ENCODE results near the gene DCDC2C.
"Not testable (repeated sequence)": the region's sequence is repeated elsewhere in the genome, so short reads cannot be mapped to it uniquely, and the experiment has no call there.

Gene DCDC2C, protein sequence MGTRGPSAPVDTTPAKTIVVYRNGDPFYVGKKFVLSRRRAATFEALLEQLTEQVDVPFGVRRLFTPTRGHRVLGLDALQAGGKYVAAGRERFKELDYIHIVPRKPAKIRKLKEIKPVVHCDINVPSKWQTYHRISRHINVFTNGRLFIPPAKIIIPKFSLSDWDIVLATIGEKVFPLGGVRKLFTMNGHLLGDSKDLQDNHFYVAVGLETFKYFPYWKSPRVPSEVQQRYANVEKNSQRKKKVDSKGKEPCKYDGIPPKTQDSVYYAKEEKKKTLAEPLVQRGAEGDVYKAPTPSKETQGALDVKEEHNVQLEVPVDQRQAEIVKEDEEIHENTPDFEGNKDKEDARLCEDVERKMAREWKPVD

DNA sequence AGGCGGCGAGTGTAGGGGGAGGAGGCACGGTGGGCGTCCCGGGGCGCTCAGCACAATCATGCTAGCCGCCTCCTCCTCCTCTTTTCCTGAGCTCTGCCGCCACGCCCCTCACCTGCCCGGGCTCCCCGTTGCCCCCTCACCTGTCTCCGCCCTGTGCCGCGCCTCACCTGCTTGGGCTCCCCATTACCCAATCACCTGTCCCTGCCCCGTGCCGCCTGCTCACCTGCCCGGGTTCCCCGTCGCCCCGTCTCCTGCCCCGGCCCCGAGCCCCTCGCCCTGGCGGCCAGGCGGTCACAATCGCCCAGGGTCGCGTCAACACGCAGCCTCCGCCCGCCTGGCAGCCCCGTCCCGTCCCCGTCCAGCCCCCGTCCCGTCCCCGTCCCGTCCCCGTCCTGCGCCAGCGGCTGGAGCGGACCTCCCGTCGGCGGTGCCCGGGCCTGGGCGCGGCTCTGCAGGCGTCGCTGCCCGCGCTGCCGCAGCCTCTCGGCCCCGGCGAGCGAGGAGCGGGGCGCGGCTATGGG is at the start of gene DCDC2C:
TSS of gene DCDC2C (plus strand) at position 340 of the 521 bp plus-strand sequence. CDS start at position 517, 177 bp downstream.
- no peak for DNase-seq

DNA sequence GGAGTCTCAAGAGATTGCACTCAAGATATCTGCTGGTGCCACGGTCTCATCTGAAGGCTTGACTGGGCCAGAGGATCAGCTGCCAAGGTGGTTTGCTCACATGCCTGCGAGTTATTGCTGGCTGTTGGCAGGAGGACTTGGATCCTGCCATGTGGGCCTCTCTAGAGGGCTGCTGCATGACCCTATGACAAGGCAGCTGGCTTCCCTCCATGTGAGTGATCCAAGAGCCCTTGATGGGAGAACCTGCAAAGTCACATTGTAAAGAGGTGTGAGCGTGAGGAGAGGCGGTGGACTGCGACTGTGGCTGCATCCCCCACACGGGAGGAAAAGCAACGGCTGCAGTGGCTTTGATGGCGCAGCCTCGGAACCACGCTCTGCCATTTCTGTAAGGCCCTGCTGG is 49.4 kb upstream of the DCDC2C start:
- no peak for DNase-seq

DNA sequence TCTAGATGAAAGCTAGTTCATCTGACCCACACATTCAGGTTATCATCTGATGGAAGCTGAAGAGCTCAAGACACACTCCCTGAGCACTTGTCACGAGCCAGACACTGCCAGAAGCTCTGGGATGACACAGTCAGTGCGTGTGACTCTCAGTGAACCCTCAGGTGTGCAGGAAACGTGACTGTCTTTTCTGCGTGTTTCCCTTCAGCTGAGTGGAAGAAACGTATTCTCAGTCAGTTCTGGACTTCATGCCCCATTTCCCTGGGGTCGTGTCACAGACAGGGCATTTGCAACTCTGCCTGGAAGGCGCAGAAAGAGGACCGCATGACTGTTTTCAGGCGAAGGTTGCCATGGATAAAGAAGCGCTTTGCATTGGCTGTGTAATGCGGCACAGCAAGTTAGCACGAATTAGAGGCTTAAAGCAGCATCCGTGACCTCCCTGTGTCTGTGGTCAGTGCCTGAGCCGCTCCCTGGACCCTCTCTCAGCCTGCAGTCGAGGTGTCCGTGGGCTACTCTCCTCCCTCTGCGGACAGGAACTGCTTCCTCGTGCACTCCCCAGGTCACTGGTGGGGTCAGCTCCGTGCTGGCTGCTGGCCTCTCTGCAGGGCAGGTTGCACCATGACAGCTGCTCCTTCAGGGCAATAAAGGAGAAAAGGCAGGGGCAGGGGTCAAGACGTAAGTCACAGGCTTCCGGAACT is 48.7 kb upstream of the DCDC2C start:
- no peak for DNase-seq

DNA sequence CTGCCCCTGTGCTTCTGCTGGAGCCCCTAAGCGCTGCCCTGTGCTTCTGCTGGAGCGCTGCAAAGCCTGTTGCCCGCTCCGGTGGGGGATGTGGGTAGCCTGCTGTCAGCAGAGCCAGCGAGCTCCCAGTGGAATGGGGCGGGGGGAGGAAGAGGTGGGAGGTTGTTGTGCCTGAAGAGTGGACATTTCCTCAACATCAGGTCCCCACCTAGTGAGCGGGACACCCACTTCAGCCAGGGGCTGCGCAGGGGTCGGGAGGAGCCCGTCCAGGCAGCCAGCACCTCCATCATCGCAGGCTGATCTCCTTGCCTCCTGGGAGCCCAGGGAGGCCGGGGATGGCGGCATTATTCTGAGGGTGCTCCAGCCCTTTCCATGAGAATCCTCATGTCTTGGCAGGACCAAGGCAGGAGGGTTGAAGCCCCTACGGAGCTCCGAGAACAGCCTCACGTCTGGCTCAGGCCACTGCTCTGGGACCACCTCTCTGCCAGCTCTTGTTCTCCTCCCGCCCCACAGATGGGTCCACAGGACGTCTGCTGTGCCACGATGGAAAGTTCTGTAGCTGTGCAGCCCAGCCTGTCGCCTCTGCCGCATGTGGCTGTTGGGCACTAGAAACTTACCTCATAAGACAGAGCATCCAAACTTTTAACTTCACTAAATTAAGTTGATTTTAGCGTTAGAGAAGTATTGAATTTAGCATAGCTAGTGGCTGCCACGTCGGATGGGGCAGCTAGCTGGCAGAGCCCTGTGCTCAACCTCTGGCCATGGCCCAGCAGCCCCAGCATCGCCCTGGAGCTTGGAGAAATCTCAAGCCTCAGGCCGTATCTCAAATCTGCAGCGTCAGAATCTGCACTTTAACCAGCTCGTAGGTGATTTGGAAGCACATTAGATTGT is 47.3 kb upstream of the DCDC2C start:
- no peak for DNase-seq

DNA sequence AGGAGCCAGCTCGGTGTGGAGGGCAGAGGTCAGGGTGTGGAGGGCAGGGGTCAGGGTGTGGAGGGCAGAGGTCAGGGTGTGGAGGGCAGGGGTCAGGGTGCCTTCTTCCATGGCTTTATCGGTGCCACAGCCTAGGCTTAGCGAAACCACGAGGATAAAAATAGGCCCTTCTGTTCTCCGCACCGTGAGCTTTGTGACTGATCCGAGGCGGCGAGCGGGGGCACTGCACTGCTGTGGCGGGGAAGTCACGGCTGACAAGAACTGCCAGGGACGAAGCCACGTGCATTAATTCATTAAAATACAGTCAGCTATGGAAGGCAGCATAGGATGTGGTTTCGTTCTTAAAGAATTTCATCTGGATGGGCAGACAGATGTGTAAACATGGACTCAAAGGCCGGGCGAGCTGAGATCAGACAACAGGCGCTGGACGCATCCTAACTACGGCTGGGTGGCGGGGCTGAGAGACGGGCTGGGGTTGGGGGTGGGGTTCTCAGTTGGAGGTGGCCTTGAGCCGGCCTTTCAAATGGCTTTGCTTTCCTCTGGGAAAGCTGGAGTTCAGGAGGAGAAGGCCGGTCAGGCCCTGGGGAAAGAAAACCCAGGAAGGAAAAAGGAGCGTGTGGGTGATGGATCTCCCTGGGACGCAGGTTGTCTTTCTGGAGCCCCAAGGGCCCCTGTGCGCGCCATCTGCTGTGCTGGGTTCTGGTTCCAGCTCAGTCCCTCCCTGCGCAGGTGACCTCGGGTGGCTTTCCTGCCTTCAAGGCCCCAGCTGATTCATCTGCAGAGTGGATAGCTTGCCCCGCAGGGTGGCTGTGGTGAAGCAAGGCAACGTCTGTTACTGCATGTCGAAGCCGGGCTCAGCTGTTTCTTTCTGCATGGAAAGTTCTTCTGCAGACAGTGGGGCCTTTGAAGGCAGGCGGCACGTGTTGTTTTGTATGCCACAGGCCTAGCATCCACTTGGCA is 46.3 kb upstream of the DCDC2C start:
- DNase-seq = no peak

DNA sequence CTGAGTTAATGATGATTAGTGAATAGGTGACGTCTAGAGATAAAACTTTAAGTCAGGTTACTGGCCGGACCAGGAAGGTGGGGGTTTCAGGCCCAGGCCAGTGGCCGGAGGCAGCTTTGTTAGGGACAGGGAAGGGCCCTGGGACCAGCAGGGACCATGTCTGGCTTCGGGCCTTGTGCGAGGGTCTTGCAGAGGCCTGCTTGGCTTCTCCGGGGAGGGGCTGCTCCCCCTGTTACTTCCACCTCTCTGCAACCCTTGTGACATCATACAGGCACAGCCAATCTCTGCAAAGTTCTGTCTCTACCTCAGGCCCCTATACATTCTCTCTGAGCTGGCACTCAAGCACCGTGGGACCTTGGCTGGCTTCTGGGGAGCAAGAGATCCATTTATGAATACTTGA is 45.5 kb upstream of the DCDC2C start, which contains the start of gene ALLC:
TSS of gene ALLC (plus strand) at position 320 of the 400 bp plus-strand sequence. CDS start 12,958 bp downstream, outside the sequence.
- no peak for DNase-seq

DNA sequence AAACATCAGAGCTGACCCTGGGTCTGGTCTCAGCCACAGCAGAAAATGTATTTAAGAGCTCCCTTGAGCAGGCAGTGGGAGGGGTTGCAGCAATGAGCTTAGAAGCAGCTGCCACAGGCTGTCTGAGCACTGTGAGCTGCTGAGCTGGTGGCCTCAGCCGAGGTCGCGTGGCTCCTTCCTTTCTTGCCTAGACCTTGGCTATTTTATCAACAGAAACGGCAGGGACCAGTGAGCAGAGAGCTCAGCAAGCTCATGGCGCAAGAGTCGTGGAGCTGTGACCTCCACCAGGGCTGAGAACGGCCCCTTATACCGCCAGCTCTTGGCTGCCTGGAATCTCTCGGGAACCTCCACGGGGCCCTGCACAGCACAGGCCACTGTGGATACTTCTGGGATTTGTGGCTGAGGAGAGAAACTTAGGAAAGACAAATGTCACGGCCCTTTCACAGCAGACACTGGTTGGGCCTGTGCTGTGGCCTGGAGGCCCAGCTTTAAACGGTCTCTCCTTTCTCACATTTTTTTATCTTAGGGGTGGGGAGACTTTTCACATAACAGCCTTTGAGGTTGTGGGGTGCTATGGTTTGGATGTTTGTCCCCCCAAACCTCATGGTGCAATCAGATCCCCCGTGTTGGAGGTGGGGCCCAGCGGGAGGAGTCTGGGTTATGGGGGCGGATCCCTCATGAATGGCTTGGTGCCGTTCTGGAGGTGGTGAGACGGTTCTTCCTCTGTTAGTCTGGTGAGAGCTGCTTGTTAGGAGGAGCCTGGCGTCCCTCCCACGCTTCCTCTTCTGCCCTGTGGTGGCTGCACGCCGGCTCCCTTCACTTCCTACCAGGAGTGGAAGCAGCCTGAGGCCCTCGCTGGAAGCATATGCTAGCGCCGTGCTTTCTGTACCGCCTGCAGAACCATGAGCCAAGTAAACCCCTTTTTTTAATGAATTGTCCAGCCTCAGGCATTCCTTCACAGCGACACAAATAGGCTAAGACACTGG is 43.6 kb upstream of the DCDC2C start:
- DNase-seq = no peak

DNA sequence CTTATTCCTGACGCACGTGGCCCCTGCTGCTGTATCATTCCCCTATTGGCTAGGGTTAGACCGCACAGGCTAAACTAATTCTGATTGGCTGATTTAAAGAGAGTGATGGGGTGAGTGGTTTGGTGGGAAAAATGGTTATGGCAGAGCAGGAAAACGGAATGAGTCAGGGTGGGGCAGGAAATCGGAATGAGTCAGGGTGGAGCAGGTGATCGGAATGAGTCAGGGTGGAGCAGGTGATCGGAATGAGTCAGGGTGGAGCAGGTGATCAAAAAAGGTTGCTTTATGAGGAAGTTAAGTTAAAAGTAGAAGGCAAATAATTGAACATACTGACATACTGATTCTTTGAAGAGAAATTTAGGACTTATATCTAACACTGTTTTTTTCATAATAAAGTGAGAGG is 42.7 kb upstream of the DCDC2C start:
- DNase-seq = not testable (repeated sequence)

DNA sequence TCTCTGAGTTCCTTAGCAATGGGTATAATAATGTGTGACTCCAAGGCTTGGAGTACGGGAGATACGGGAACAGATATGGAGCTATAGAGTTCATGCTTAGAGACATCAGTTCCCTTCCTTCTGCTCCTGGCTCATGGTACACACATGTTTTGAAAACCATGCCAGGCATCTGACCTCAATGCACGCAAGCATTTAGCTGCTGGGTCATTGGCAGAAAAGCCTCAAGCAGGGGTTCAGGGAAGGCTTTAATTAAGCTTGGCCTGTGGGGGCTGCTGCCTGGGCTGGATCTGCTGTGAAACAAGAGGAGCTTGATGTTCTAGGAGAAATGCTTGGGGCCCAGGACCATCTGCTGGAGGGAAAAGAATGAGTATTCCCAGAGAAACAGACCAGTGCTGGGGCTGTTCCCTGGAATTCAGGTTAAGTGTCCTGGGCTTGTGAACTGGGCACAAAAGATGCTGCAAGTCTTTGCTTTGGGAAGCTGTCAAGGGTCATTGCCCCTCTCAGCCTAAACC is 42.2 kb upstream of the DCDC2C start:
- no peak for DNase-seq

DNA sequence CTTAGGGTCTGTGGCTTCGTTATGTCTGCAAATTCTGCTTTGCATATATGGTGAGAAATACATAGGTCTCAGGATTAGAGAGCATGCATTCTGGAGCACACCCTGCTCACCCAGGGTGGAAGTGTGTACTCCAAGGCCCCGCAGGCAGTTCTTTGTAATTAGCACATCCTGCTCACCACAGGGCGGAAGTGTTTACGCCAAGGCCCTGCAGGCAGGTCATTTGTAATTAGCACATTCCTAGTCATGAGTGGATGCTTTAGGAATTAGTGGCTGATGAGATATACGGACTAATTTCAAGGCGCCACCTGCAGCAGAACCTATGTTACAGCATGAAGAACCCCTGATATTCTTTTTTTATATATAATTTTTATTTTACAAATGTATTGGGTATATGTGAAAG is 41.1 kb upstream of the DCDC2C start:
- DNase-seq = no peak

DNA sequence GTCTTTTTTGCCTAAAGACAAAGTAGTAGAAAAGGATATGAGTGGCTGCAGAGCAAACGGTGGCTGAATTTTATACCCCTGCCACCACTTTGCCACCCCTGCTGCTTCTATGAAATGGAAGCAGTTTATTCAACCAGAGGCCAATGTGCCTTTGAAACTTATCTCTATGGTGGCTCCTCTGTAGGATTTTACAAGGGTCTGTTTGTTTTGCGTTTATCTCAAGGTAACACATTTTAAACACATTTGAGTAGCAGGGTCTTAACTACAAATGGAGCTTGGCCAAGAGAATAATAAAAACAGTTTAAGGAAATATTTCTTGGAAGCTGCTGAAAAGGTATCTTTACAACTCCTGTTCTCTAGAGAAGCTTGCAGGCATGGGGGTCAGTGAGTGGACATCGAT is 39.3 kb upstream of the DCDC2C start:
- no peak for DNase-seq

DNA sequence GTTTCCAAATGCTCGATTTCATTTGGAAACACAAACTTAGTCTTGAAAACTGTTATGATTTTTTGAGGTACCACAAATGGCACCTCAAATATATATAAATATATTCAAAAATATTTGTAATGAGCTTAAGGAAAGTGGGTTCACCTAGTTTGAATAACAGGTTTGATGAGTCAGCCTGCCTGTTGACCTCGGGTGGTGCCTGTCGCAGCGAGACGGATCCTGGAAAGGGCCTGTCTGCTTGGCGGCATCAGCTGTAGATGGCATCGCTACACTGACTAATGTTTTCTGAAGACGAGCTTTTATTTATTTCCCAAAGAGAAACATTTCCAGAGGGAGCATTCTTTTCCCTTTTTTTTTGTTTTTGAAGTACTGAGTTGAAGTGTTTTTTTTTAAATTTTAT is 38.5 kb upstream of the DCDC2C start:
- DNase-seq = no peak

DNA sequence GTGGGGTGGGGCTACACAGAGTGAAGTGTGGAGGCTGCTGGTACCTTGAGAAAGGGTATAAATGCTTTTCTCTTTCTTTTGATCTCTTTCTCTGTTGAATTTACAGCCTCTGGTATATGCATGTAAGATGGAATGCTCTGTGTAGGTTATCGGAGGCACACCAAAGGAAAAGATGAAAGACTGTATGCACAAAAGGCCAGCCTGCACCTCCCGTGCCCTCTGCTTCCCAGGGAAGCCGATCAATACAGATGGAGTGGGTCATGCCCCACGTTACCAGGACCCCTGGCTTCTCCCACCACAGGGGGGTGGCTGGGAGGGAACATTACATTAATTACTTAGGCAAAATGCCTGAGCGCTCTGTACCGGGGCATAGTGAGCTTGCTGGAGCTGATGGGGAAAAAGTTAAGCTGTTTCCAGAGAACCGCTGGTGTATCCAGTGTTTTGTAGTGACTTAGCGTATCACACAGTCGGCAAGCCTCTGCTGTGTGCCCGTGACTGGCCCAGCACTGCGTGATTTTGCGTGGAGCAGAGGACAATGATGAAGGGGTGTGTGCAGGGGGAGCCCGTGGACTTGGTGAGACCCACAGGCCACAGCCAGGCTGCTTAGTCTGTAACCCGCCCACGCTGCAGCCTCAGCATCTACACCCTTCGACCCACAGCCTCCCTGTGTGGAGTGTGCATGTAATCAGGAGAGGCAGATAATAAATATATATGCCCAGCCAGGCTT is 37.3 kb upstream of the DCDC2C start:
- no peak for DNase-seq

DNA sequence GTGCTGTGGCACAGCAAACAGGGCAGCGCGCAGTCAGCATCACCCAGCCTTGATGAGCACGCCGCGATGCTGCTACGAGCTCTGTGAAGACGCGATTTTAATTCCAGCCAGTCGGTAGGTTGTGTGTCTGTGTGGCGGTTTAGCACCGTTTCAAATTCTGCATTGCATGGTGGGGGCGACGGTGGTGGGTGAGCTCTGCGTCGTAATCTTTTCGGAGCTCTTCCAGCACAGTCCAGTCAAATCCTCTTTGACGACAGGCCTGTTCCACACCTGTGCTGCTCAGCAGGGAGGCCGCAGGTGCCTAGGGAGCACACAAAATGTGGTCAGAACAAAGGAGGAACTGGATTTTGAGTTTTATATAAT is 36.8 kb upstream of the DCDC2C start:
- no peak for DNase-seq

DNA sequence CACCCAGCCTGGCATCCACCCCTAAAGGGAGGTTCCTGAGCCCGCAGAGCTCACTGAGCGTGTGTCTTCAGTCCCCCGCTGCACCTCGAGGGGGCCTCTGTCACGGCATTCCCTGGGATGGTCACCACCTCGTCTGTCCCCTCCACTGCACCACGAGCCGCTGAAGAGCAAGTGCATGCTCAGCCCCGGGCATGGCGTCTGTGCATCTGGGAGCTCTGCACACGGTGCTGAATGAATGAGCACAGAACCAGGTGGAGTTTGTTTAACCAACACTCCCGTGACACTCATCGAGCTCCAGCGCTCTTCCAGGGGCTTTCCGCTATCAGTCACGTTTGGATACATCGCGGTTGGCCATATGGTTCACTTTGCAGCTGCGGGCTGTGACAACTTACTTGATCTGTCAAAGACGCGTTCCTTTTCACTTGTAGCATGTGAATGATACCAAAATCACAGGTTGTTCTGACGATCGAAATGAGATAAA is 36.2 kb upstream of the DCDC2C start:
- no peak for DNase-seq

DNA sequence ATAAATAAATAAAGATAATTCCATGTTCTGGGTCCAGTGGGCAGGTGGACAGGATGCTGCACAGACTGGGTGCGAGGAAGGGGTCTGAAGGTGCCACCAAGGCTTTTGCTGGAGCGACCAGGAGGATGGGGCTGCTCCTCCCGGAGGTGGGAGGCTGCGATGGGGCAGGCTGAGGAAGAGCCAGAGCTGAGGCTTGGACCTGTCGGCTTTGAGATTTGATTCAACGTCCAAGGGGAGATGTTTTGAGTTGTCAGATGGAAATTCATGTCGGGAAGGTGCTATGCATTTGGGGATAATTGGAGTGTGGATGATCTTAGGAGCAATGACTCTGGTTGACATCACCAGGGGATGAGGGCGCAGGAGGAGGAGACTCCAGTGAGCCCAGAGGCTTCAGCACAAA is 33.7 kb upstream of the DCDC2C start:
- DNase-seq = no peak

DNA sequence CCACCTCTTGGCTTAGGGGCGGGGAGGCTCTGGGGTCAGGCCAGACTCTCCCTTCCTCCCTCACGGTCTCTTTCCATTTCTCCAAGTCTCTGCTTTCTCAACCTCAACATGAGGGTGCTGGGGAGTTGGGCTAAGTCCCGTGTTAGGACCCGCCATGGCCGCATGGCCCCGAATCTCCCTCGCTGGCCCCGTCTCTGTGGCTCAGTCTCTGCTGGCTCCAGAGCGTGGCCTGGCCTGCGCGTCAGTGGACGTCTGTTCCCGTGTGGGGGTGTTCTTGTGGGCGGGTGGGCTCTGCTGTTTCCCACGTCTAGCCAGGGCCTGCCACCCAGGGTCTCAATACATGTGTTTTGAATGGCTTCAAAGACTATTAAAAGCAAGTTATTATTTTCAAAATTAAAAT is 33.0 kb upstream of the DCDC2C start:
- no peak for DNase-seq

DNA sequence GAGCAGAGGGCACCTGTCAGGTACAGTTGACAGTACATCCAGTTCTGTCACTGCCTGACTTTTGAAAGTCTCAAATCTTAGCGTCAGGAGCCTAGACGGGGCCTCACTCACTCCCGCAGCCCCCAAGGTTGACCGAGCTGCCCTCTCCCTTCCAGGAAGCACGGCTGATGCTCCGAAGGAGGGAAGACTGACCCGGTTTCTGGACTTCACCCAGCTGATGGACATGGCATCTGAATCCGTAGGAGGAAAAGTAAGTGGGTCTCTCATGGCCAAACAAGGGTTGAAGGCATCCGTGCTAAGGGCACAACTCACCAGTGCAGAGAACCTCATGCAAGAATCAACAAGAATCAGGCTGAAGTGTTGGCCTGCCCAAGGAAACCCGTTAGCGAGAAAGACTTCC is 32.4 kb upstream of the DCDC2C start:
- DNase-seq = no peak

DNA sequence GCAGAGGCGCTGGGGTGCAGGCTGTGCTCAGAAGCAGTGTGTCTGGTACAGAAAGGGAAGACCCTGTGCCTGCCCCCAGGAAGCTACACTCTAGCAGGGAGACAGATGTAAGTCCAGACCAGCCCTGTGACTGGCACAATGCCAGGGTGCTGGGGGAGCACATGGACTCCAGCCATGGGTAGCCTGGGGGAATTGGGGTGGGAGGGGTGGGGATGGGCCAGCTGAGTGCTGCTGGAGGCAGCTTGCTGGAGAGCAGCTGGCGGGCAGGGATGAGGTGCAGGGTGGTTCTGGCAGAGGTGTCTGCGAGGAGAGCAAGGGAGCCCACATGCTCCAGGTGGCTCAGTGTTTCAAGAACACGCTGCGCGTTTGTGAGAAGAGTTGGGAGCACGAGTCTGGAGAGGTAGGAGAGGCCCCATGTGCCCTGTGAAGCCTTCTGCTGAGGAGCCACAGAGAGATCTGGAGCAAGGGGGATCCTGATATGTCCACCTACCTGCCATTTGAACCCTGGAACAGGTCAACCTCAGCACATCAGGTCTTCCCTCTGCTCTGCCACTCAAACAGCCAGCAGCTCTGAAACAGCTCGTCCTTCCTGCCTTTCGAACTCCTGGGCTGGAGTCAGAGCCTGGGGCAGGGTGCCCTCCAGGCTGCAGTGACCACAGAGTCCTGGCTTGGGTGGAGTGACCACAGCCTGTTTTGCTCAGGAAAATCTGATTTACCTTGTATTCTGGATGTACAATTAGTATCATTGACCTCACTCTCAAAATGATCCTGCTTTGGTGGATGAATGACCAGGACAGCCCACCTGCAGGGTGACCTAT is 30.3 kb upstream of the DCDC2C start:
- no peak for DNase-seq
